K562 (cell line): ENCODE results near the gene ANKRD11. TPM values are rescaled to one million over a fixed set of nuclear protein-coding genes. Genes with fewer than 3 reads are reported as not detected.
A peak's percentile ranks its signal among the peaks of the same experiment; 100 is the strongest.

ENCODE experiments used
- ARHGAP35 ChIP-seq: fragments of 450-650 bp; IDR thresholded peaks from 2 replicates; pipeline ENCODE4 v1.6.1; 2018; ENCODE audit not compliant: partially characterized antibody
- ARNT ChIP-seq, 2 experiments: fragments of 450-650 bp; IDR thresholded peaks; 2 replicates each; pipeline ENCODE4 v1.6.1; 2016; ENCODE audit warnings: mild to moderate bottlenecking in 1 of 2
- BCOR ChIP-seq: fragments of 450-650 bp; IDR thresholded peaks from 2 replicates; pipeline ENCODE4 v1.6.1; 2016
- CREM ChIP-seq: IDR thresholded peaks from 2 replicates; pipeline ENCODE4 v1.6.1; 2014; ENCODE audit warnings: antibody characterized with exemption, low read depth
- HBP1 ChIP-seq: fragments of 450-650 bp; formaldehyde crosslinking; IDR thresholded peaks from 2 replicates; pipeline ENCODE4 v1.4.0; 2022; ENCODE audit warnings: missing genetic modification characterization
- HNRNPLL ChIP-seq: fragments of 200-400 bp; formaldehyde crosslinking; IDR thresholded peaks from 2 replicates; pipeline ENCODE4 v1.6.1; 2017; ENCODE audit warnings: low read length, low read depth, mild to moderate bottlenecking; ENCODE audit not compliant: poor library complexity, severe bottlenecking
- IRF9 ChIP-seq: fragments of 450-650 bp; IDR thresholded peaks from 2 replicates; pipeline ENCODE4 v1.6.1; 2016; ENCODE audit warnings: missing biosample characterization, missing genetic modification characterization
- MCM3 ChIP-seq: fragments of 450-650 bp; IDR thresholded peaks from 2 replicates; pipeline ENCODE4 v1.6.1; 2016
- MCM7 ChIP-seq, 2 experiments: fragments of 450-650 bp; IDR thresholded peaks; 2 replicates each; pipeline ENCODE4 v1.6.1; 2016 to 2018
- MYNN ChIP-seq, 2 experiments: sonication (generic); formaldehyde crosslinking in 1 of 2; IDR thresholded peaks; 2 replicates each; pipeline versions ENCODE4 v1.5.0 to v1.6.1; 2016 to 2020; ENCODE audit warnings: antibody characterized with exemption in 1 of 2, missing genetic modification reagents in 1 of 2
- NR4A1 ChIP-seq, 2 experiments: fragments of 250-450 bp in 1 of 2; fragments of 450-650 bp in 1 of 2; sonication (Bioruptor Pico) in 1 of 2; IDR thresholded peaks; 2 replicates each; pipeline versions ENCODE4 v1.4.0 to v1.6.1; 2016 to 2020; ENCODE audit warnings: mild to moderate bottlenecking in 2 of 2, missing compliant biosample characterization in 1 of 2, missing genetic modification characterization in 1 of 2, moderate library complexity in 1 of 2
- RBM14 ChIP-seq: fragments of 200-400 bp; formaldehyde crosslinking; IDR thresholded peaks from 2 replicates; pipeline ENCODE4 v1.6.1; 2018; ENCODE audit warnings: low read depth, mild to moderate bottlenecking, low read length, moderate library complexity, borderline replicate concordance; ENCODE audit not compliant: insufficient read depth
- RCOR1 ChIP-seq, 2 experiments: IDR thresholded peaks; 2 replicates each; pipeline ENCODE4 v1.6.1; 2012; ENCODE audit warnings: low read depth in 2 of 2, low read length in 2 of 2, borderline replicate concordance in 1 of 2, improper control_type of control experiment in 1 of 2
- RNF2 ChIP-seq: sonication (generic); IDR thresholded peaks from 2 replicates; pipeline ENCODE4 v1.6.1; 2016
- TCF7 ChIP-seq: sonication (generic); IDR thresholded peaks from 2 replicates; pipeline ENCODE4 v1.6.1; 2016; ENCODE audit warnings: antibody characterized with exemption, borderline replicate concordance
- ZFP30 ChIP-seq: fragments of 250-450 bp; sonication (Bioruptor Pico); IDR thresholded peaks from 2 replicates; pipeline ENCODE4 v1.8.0; 2022; ENCODE audit warnings: moderate library complexity, mild to moderate bottlenecking, inconsistent platforms, borderline replicate concordance
- ZKSCAN1 ChIP-seq: fragments of 150-350 bp; IDR thresholded peaks from 2 replicates; pipeline ENCODE4 v1.6.1; 2016; ENCODE audit warnings: low read depth, low read length
- ZNF311 ChIP-seq: fragments of 250-450 bp; sonication (Bioruptor Pico); IDR thresholded peaks from 2 replicates; pipeline ENCODE4 v1.4.0; 2020; ENCODE audit warnings: mild to moderate bottlenecking, moderate library complexity
- polyA plus RNA-seq, 8 experiments: library from polyadenylated mRNA; depleted of rRNA in 4 of 8; stranded (reverse) in 5 of 8; unstranded in 3 of 8; fragments of >200 nt; fragmentation: Nextera tagmentation in 2 of 8; fragmentation: Illumina TruSeq in 1 of 8; extraction: Ambion mirVana in 2 of 8; extraction: Trizol in 1 of 8; gene quantifications; 2 replicates each; pipeline versions ENCODE4 v1.2.1 to v1.2.3, GENCODE V29; 2011 to 2014; ENCODE audit warnings: inconsistent platforms in 1 of 8, missing spikeins in 1 of 8
- total RNA-seq, 7 experiments: library from RNA; depleted of rRNA in 6 of 7; stranded (reverse); fragments of >200 nt in 6 of 7; fragmentation: Illumina TruSeq in 2 of 7; extraction: Trizol in 2 of 7; gene quantifications; 2 replicates each; pipeline versions ENCODE4 v1.2.1 to v1.2.3, GENCODE V29; 2011 to 2021; ENCODE audit warnings: low replicate concordance in 1 of 7
- TF ChIP-seq, protein P1 (sequence below): sonication (generic); formaldehyde crosslinking; IDR thresholded peaks from 2 replicates; pipeline ENCODE4 v1.8.1; 2023; ENCODE audit warnings: mild to moderate bottlenecking, missing genetic modification reagents
- TF ChIP-seq, protein P2 (sequence below), 2 experiments: fragments of 450-650 bp; conservative IDR thresholded peaks; 2 replicates each; pipeline ENCODE4 v1.6.1; 2017; ENCODE audit warnings: mild to moderate bottlenecking in 2 of 2, moderate library complexity in 2 of 2
- TF ChIP-seq, protein P3 (sequence below): sonication (generic); formaldehyde crosslinking; IDR thresholded peaks from 2 replicates; pipeline ENCODE4 v1.8.1; 2023; ENCODE audit warnings: mild to moderate bottlenecking, missing genetic modification reagents, moderate library complexity

Gene ANKRD11
- total and polyA plus RNA-seq, 9 of the 15 experiments (the other 6 are each of a cell fraction or from before 2014, with no cell fraction given) = 4.7 to 126 (median 31.7) TPM

DNA sequence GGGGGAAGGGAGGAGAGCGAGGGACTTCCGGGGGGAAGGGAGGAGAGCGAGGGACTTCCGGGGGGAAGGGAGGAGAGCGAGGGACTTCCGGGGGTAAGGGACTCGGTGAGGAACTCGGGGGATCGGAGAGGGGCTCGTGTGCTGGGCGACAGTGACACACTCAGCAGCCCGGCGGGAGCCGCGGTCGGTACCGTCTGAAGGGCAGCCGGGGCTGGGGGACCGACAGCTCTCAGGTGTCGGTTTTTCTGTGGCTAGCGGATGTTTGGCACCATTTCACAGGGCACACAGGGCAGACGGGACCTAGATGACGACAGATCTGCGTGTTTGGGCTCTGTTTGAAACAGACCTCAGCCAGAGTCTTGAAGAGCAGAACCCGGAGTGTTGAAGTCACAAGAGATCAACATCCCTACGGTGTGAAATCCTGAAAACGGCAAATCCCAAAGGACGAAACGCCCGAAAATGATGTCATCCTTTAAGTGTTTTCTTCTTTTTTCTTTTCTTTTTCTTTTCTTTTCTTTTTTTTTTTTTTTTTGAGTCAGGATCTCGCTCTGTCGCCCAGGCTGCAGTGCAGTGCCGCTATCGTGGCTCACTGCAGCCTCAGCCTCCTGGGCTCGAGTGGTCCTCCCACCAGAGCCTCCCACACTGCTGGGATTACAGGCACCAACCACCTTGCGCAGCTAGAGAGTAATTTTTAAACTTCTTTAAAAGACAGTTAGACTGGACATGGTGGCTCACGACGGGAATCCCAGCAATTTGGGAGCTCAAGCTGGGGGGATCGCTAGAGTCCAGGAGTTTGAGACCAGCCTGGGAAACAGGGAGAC, 249.0 kb downstream of the ANKRD11 start (continued):
- no peak; the same call in 1 of the 2 replicates for TF ChIP-seq TCF7
- no peak; the same call in 1 of the 2 replicates for TF ChIP-seq BCOR
- TF ChIP-seq NR4A1 (CRISPR knock-in tag; IDR thresholded peaks at IDR 0.05) = peak; percentile 78; the same call in 1 of the 2 replicates
- no peak for TF ChIP-seq NR4A1 (tag; IDR thresholded peaks at IDR 0.05)
- no peak for TF ChIP-seq IRF9 (tag)
- no peak for TF ChIP-seq MCM7 (IDR thresholded peaks at IDR 0.05)
- TF ChIP-seq MYNN (IDR thresholded peaks at IDR 0.05) = no peak
- TF ChIP-seq MYNN (CRISPR knock-in tag; IDR thresholded peaks at IDR 0.05) = no peak
- TF ChIP-seq ARNT (IDR thresholded peaks at IDR 0.05) = no peak
- TF ChIP-seq RBM14 = no peak
- TF ChIP-seq, protein P1, sequence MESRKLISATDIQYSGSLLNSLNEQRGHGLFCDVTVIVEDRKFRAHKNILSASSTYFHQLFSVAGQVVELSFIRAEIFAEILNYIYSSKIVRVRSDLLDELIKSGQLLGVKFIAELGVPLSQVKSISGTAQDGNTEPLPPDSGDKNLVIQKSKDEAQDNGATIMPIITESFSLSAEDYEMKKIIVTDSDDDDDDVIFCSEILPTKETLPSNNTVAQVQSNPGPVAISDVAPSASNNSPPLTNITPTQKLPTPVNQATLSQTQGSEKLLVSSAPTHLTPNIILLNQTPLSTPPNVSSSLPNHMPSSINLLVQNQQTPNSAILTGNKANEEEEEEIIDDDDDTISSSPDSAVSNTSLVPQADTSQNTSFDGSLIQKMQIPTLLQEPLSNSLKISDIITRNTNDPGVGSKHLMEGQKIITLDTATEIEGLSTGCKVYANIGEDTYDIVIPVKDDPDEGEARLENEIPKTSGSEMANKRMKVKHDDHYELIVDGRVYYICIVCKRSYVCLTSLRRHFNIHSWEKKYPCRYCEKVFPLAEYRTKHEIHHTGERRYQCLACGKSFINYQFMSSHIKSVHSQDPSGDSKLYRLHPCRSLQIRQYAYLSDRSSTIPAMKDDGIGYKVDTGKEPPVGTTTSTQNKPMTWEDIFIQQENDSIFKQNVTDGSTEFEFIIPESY (CRISPR knock-in tag) = no peak
- TF ChIP-seq HBP1 (CRISPR knock-in tag) = 0 out of 2 replicates have a peak, but pooled peaks have one; percentile 67
- TF ChIP-seq ARHGAP35 = no peak
- TF ChIP-seq, protein P2, sequence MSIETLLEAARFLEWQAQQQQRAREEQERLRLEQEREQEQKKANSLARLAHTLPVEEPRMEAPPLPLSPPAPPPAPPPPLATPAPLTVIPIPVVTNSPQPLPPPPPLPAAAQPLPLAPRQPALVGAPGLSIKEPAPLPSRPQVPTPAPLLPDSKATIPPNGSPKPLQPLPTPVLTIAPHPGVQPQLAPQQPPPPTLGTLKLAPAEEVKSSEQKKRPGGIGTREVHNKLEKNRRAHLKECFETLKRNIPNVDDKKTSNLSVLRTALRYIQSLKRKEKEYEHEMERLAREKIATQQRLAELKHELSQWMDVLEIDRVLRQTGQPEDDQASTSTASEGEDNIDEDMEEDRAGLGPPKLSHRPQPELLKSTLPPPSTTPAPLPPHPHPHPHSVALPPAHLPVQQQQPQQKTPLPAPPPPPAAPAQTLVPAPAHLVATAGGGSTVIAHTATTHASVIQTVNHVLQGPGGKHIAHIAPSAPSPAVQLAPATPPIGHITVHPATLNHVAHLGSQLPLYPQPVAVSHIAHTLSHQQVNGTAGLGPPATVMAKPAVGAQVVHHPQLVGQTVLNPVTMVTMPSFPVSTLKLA (conservative IDR thresholded peaks at IDR 0.05) = peak in 1 of 2 experiments; percentile 43; a peak in 1 of 4 replicates
- peak; percentile 59; the same call in 1 of the 2 replicates for TF ChIP-seq CREM
- TF ChIP-seq ZFP30 (CRISPR knock-in tag) = no peak
- TF ChIP-seq MCM3 = no peak
- TF ChIP-seq RNF2 = no peak
- no peak for TF ChIP-seq RCOR1 (IDR thresholded peaks at IDR 0.05; ENCODE audit: borderline replicate concordance in 1 of 2, low read depth in 2 of 2, low read length in 2 of 2)
- TF ChIP-seq ZKSCAN1 = no peak
- TF ChIP-seq HNRNPLL = peak; percentile 13
- TF ChIP-seq, protein P3, sequence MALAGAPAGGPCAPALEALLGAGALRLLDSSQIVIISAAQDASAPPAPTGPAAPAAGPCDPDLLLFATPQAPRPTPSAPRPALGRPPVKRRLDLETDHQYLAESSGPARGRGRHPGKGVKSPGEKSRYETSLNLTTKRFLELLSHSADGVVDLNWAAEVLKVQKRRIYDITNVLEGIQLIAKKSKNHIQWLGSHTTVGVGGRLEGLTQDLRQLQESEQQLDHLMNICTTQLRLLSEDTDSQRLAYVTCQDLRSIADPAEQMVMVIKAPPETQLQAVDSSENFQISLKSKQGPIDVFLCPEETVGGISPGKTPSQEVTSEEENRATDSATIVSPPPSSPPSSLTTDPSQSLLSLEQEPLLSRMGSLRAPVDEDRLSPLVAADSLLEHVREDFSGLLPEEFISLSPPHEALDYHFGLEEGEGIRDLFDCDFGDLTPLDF (CRISPR knock-in tag) = no peak
- TF ChIP-seq ZNF311 (CRISPR knock-in tag) = no peak
